ENCODE results near the gene MRPL36. TPM values are rescaled to one million over a fixed set of nuclear protein-coding genes. Genes with fewer than 3 reads are reported as not detected.

Gene MRPL36
- total and polyA plus RNA-seq, 2 experiments from 2014 or later = 73.9 to 195 TPM

DNA sequence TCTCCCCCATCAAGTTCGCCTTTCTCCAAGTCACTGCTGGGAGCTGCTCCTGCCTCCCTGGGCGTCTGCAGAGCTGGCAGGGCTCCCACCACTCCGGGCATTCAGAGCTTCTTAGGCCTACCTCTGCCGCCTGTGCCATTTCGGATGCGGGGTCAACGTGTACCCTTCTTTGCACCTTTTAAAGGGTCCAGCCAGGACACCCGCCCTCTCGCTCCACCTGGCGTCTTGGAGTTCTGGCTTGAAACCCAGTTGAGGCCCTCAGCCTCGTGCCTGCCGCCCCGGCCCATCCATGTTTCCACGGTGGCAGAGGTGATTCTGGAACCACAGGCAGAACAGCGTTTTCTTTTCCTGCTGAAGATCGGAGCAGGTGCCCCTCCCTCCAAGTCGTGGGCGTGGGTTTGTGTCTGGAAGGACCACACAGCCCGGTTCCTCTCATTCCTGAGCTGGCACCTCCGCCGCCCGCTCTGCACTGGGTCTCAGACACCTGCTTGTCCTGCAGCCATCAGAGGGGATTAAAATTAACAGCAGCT, 34.5 kb upstream of the MRPL36 start:
- no peaks in the 10 kb centered on the region for H3K9me3 ChIP-seq (ENCODE audit: low read depth)
- no peaks in the 10 kb centered on the region for H3K27me3 ChIP-seq
- H3K27ac ChIP-seq = peak overlapping the region; percentile 100
- no peaks in the 10 kb centered on the region for H3K36me3 ChIP-seq
- H3K4me1 ChIP-seq (ENCODE audit: low read depth) = peaks cover 70% of the 10 kb centered on the region
- H3K4me3 ChIP-seq = no peak overlapping the region
- no peak for DNase-seq (ENCODE audit: low read depth in 1 of 2, low spot score in 1 of 2)
- TF ChIP-seq, protein P1, sequence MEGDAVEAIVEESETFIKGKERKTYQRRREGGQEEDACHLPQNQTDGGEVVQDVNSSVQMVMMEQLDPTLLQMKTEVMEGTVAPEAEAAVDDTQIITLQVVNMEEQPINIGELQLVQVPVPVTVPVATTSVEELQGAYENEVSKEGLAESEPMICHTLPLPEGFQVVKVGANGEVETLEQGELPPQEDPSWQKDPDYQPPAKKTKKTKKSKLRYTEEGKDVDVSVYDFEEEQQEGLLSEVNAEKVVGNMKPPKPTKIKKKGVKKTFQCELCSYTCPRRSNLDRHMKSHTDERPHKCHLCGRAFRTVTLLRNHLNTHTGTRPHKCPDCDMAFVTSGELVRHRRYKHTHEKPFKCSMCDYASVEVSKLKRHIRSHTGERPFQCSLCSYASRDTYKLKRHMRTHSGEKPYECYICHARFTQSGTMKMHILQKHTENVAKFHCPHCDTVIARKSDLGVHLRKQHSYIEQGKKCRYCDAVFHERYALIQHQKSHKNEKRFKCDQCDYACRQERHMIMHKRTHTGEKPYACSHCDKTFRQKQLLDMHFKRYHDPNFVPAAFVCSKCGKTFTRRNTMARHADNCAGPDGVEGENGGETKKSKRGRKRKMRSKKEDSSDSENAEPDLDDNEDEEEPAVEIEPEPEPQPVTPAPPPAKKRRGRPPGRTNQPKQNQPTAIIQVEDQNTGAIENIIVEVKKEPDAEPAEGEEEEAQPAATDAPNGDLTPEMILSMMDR (IDR thresholded peaks at IDR 0.05; ENCODE audit: low read depth, low read length) = no peak

DNA sequence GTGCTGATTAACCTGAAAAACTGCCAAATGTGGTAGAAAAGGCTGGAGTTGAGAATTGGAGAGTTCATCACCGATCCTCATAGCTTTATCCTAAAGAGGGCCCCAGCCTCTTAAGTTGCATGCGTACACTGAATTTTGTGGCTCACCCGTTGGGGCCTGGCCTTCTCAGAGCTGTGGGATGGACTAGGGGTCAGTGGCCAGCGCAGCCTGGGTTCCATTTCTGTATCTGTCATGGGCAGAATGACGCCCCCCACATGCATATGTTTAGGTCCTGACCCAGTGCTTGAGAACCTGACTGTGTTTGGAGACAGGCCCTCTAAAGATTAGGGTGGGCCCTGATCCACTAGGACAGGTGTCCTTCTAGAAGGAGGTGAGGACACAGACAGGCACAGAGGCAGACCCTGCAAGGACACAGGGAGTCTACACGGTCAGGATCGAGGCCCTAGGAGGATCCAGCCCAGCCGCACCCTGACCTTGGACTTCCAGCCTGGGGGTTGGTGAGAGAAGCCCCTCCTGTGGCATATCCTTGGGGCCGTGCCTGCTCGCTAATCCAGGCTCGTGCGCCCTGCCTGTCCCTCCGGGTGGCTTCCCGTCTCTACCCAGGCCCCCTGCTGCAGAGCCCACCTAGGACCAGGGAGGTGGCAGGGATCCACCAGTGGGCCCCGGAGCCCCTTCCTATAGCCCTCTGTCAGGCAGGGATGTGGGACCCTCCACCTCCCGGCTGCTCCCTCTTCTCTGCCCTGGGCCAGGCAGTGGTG, 33.8 kb upstream of the MRPL36 start:
- Histone ChIP-seq H3K36me3 (no peaks in the 10 kb centered on the region), H3K27ac (peak overlapping the region; percentile 100), H3K9me3 (ENCODE audit: low read depth) (no peaks in the 10 kb centered on the region), H3K4me3 (no peak overlapping the region), H3K4me1 (ENCODE audit: low read depth) (peaks cover 65% of the 10 kb centered on the region), H3K27me3 (no peaks in the 10 kb centered on the region)
- no peak for DNase-seq (ENCODE audit: low read depth in 1 of 2, low spot score in 1 of 2)
- TF ChIP-seq, protein P1 (IDR thresholded peaks at IDR 0.05; ENCODE audit: low read depth, low read length) = no peak

DNA sequence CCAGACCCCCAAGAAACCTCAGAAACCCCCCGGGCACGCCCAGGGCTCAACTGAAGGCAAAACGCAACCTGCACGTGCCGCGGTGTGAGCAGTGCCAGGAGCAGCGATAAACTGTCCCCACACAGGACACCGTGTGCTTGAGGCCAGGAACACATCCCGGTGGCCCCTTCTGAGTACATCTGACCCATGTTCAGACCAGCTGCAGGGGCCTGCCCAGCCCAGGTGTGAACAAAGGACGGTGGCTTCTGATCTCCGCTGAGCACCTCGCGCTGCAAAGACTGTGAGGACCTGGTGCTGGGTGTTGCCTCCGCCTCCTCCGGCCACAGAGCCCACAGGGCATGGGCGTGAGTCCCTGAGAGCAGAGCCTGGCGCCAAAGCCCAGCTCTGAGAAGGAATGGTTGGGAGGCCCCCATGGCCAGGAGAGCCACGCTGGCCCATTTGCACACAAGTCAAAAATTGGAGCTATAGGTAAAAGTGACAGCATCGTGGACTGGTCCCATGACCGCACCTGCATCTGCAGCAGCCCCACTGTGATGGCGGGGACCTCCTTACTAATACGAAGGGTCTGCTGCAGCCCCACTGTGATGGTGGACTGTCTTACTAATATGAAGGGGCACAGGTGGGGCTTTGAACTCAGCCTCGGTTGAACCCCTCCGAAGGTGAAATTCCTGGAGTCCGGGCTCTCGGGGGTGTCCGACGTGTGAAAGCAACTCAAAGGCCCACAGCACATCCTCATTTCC, 33.0 kb upstream of the MRPL36 start:
- no peak for DNase-seq (ENCODE audit: low read depth in 1 of 2, low spot score in 1 of 2)
- Histone ChIP-seq H3K36me3 (no peaks in the 10 kb centered on the region), H3K4me3 (no peak overlapping the region), H3K27me3 (no peaks in the 10 kb centered on the region), H3K9me3 (ENCODE audit: low read depth) (no peaks in the 10 kb centered on the region), H3K27ac (no peak overlapping the region), H3K4me1 (ENCODE audit: low read depth) (peaks cover 57% of the 10 kb centered on the region)
- TF ChIP-seq, protein P1 (IDR thresholded peaks at IDR 0.05; ENCODE audit: low read depth, low read length) = no peak

DNA sequence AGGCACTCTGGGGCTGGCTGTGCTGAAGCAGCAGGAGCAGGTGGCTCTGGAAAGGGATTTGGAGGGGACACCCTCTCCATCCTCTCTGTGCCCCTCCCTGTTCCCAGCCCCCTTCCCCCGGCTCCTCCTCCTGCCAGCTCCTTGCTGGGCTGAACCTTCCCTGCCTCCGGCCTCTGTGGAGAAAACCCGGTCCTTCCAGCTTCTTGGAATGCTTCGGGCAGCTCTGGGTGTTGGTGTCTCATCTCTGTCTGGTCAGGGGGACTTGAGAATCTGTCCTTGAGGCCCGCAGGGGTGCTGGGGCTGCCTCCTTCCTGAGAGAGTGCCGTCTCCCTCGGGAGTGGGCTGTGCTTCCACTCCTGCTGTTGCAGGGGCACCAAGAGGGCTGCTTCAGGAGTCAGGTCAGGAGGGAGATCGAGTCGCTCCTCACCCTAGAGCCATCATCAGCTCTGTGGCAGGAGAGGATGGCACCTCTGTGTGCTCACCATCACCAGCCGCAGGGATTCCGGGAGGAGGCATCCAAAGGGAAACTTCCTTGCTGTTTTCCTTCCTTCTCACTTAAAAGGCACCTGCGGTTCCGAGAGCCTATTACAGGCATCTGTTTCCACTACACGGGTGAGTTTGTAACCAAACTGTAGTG, 32.2 kb upstream of the MRPL36 start:
- H3K4me1 ChIP-seq (ENCODE audit: low read depth) = peaks cover 49% of the 10 kb centered on the region
- H3K9me3 ChIP-seq (ENCODE audit: low read depth) = no peaks in the 10 kb centered on the region
- H3K4me3 ChIP-seq = no peak overlapping the region
- H3K27me3 ChIP-seq = no peaks in the 10 kb centered on the region
- no peak for DNase-seq (ENCODE audit: low read depth in 1 of 2, low spot score in 1 of 2)
- peak overlapping the region; percentile 71 for H3K27ac ChIP-seq
- no peaks in the 10 kb centered on the region for H3K36me3 ChIP-seq
- TF ChIP-seq, protein P1 (IDR thresholded peaks at IDR 0.05; ENCODE audit: low read depth, low read length) = no peak

DNA sequence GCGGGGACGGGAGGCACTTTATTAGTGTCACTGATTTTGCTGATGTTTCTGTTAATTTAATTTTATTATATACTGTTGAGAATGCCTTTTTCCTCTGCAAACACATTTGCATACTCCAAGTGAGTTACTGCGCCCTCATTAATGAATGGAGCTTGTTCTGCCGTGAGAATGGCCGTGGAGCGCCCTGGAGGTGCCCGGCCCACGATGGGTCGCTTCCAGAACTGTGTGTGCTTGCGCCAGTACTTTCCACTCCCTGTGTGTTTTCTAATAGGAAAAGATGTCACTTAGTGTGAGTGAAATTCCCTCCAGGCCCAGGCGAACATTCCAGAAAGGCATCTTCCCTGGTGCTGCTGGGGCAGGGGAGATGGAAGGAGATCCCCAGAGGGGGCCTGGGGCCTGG, 31.6 kb upstream of the MRPL36 start:
- H3K27me3 ChIP-seq = no peaks in the 10 kb centered on the region
- H3K4me1 ChIP-seq (ENCODE audit: low read depth) = peaks cover 46% of the 10 kb centered on the region
- TF ChIP-seq, protein P1 (IDR thresholded peaks at IDR 0.05; ENCODE audit: low read depth, low read length) = no peak
- no peaks in the 10 kb centered on the region for H3K36me3 ChIP-seq
- peak overlapping the region; percentile 71 for H3K27ac ChIP-seq
- no peak for DNase-seq (ENCODE audit: low read depth in 1 of 2, low spot score in 1 of 2)
- H3K4me3 ChIP-seq = no peak overlapping the region
- no peaks in the 10 kb centered on the region for H3K9me3 ChIP-seq (ENCODE audit: low read depth)

All from cardiac muscle cell (in vitro differentiated cells and primary cell).